GM18508 (cell line): ENCODE measurements around the gene MAPK13.

Experiments
- ATAC-seq: cut with Tn5 transposase; IDR thresholded peaks from one replicate; pipeline ENCODE4 v1.9.1; 2021; ENCODE audit warnings: moderate number of reproducible peaks; ENCODE audit not compliant: insufficient read depth, unreplicated experiment

The MAPK13 gene

DNA sequence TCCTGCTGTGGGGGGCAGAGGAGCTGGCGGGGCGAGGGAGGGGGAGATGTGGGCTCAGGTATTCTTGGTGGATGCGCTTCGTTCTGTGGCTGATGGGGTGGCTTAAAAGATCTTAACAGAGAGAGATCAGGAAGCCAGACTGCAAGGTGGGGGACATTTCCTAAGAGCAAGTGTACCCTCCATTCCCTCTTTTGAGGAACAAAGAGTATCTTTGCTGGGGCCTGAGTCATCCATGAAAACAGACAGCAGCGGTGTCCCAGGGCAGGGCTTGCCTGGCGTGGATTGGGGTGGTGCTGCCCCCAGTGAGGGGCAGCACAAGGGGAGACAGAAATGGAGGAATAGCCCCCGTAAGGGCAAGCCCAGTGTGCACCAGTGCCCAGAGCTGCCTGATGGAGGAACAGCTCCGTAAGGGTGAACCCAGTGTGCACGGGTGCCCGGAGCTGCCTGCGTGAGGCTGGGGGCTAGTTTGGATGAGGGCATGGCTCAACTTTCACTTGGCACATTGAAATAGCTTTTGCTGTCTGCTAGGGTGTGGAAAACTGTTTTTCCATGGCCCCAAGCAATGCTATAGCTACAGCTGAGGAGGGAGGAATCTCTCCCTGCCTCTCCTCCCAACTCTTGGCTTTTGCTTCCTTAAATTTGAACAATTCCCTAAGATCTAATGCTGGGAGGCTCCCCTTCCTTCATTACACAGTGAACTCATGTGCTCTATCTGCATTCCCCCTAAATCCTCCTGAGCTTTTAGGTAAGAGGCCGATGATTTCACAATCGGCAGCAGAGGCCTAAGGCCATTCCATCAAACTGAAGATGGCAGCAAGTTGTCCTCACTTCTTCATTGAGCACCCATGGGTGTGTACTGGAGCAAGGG, 12.9 kb downstream of the MAPK13 start:
- no peak for ATAC-seq

DNA sequence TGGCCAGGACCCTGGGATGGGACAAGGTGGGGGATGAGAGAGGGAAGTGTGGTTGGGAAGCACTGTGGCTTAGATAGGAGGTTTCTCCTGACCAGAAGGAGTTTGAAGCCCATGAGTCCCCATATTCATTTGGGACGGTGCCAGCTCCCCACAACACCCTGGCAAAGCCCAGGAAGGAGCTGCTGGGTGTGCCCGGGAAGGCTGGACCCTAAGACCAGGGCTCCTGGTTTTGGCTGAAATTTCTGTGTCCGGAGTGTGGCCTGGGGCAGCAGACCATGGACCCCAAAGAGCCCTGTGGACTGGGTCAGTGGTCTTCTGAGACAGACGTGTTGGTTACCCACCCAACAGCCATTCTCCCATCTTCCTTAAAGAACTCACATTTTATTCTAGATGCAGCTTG, 15.2 kb downstream of the MAPK13 start:
- no peak for ATAC-seq

DNA sequence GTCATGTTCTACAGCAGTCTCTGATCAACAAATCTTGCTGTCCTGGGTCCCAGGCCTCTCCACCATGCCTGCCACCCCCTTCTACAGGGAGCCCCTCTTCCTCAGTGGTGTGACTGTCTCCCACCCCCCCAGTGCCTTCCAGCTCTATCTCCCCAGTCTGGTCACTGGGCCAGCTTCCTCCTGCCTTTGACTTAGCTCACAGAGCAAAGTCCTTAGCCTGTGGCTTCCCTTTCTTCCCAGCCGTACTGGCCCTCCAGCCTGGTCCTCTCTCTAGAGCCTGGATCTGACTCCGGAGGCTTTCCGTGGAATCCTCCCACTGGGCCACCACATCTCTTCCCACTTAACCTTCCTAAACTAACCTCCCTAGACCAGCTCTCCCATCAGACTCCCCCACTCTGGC, 17.0 kb downstream of the MAPK13 start:
- ATAC-seq, result no peak

DNA sequence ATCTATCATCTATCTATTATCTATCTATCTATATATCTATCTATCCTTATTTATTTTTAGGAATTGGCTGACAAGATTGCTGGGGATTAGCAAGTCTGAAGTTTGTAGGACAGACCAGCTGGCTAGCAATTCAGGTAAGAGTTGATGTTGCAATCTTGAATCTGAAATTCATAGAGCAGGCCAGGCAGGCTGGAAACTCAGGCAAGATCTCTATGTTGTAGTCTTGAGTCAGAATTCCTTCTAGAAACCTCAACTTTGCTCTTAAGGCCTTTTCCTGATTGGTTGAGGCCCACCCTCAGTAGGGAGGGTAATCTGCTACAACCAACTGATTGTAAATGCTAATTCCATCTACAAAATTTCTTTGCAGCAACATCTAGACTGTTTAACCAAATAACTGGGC, 19.2 kb downstream of the MAPK13 start:
- no peak for ATAC-seq

DNA sequence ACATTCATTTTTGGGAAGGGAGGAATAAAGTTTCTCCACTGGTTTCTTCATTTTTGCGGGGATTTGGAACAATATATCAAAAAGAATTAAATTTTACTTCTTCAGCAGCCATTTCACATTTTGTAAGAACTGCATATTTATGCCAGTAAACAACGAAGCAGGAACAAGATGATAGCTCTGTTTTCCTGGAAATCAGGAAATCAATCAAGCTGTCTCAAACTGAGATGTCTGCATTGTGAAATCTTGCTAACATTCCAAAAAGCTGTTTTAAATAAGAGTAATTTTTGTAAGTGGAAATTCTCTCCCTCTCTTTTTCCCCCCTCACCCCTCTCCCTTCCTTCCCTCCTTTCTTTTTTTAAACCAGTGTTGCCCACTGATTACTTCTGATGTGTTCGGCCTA, 20.0 kb downstream of the MAPK13 start:
- no peak for ATAC-seq

DNA sequence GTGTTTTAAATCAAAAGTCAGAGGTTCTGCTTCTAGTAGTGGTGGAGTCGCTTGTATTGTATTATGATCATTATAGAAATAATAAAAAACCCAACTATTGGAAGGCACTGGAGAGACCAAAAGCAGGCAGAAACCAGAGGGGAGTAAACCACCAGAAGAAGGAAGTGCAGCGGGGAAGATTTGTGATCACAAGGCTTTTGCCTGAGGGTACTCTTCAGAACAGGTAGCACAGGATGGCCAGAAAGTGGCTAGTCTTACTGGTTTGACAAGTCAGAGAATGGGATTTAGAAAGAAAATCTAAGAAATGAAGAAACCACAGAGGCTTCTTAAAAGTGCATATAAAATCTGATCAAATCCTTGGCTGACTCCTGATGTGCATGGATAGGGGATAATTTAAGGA, 24.0 kb downstream of the MAPK13 start:
- no peak for ATAC-seq

DNA sequence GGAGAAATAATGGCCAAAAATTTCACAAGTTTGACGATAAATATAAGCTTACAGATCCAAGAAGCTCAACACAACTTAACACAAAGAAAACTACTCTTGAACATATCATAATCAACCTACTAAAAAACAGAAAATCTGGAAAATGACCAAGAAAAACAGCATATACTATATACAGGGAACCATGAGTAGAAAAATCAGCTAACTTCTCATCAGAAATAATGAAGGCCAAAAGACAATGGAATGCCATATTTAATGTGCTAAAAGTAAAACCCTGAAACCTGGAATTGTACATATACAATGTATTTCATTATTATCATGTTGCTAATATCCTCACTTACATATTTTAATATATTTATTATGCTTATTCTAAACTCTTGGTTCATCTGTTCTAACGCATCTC, 25.3 kb downstream of the MAPK13 start:
- no peak for ATAC-seq

DNA sequence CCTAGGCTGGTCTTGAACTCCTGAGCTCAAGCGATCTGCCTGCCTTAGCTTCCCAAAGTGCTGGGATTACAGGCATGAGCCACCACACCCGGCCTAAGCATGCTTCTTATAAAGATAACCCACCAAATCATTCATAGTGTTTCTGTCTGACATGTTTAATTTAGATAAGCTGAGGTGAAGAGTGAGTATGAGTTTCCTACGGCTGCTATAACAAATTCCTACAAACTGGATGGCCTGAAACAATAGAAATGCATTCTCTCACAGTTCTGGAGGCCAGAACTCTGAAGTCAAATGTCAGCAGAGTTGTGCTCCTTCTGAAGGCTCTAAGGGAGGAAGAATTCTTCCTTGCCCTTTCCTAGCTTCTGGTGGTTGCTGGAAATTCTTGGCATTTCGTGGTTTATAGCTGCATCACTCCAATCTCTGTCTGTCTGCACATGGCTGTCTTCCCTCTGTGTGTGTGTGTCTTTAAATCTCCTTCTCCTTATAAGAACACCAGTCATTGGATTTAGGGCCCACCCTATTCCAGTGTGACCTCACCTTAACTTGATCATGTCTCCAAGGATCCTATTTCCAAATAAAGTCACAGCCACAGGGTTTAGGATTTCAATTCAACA, 29.9 kb downstream of the MAPK13 start:
- no peak for ATAC-seq

DNA sequence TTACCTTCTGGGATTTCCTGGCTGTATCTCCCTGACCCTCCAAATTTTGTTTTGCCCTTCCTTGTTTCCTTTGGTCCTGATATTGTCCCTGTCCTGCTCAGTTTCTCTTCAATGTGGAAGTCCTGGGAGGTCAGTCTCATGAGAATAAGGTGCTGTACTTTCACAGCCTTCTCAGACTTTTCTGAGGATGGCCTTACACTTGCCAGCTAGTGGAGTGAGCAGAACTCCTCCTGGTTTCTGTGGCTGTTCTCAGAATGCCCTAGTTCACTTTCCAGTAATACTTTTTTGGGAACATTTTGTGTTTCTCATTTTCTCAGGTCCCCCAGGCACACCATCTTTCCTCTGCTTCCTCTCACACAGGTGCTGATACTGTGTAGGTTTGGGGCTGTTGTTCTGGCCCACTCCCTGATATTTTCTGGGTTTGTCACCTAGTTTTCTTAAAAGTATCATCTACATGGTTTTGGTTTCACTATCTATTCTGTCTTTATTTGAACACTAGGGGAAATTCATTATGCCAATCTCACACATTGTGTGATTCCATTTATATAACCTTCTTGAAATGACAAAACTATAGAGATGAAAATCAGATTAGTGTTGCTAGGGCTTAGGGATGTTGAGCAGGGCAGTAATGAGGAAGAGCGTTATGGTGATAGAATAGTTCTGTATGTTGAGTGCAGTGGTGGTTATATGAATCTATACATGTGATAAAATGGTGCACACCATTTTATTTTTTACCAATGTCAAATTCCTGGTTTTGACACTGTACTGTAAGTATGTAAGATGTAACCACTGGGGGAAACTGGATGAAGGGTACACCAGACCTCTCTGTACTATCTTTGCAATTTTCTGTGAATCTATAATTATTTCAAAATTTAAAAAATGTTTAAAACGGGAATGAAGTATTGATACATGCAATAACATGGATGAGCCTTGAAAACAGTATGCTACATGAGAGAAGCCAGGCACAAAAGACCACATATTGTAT, 39.0 kb downstream of the MAPK13 start:
- ATAC-seq, result no peak

DNA sequence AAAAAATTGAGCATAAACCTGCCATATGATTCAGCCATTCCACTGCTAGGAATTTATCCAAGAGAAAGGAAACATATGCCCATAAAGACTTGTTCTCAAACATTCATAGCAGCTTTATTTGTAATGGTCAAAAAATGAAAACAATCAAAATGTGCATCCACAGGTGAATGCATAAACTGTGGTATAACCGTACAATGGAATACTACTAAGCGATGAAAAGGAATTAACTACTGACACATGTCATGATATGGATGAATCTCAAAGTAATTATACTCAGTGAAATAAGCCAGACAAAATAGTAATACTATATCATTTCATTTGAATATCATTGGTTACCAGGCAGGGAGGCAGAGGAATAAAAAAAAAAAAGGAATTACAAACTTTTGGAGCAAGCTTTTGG, 40.4 kb downstream of the MAPK13 start:
- ATAC-seq, result no peak

DNA sequence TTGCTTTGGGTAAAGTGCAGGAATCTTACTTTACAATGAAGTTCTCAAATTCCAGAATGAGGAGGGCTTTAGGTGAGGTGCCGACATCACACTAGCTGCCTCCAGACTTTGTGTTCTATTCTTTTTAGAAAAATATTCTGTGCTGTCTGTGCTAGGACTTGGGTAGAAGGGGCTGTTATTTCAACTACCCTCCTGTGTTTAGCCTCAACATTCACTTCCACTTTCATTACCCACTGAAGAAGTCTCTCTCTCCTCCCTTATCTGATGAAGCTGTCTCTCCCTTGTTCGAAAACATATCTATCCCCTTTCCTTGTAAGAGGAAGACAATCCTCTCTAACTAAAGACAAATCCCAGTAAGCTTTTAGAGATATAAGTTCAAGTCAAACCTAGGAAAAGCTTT, 41.3 kb downstream of the MAPK13 start:
- no peak for ATAC-seq

DNA sequence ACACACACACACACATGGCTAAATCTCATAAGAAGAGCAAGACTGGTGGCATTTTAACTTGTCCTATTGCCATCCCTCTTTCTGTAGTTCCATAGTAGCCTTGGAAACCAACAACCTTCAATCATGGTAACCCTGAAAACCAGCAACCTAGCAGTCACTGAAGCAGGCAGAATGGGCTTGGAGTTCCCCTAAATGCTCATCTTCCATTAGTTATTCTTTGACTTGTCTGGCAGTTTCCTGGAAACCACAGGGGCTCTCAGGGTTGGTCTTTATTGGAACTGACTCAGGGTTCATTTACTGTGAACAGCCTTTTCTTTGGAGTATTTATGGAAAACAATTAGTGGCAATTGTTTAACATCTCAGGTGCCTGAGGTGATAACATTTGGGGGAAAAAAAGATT, 46.9 kb downstream of the MAPK13 start:
- no peak for ATAC-seq

DNA sequence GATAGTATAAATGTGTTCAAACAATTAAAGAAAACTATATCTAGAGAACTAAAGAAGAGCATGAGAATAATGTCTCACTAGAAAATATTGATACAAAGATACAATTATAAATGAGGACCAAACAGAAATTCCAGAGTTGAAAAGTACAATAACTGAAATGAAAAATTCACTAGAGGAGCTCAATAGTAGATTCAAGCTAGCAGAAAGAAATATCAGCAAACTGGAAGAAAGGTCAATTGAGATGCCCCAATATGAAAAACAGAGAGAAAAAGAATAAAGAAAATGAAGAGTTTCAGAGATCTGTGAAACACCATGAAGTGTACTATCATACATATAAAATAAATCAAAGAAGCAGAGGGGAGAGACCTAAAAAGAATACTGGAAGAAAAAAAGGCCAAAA, 48.2 kb downstream of the MAPK13 start:
- ATAC-seq, result no peak

DNA sequence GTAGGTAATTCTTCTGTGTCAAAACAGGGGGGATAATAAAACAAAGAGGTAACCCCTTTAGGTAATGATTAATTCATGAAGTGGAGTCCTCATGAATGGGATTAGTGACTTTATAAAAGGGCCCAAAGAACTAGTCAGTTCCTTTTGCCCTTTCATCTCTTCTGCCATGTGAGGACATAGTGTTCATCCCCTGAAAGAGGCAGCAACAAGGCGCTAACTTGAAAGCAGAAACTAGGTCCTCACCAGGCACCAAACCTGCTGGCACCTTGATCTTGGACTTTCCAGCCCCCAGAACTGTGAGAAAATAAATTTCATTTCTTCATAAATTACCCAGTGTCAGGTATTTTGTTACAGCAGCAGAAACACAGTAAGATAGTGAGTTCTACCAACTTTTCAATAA, 49.8 kb downstream of the MAPK13 start:
- no peak for ATAC-seq

DNA sequence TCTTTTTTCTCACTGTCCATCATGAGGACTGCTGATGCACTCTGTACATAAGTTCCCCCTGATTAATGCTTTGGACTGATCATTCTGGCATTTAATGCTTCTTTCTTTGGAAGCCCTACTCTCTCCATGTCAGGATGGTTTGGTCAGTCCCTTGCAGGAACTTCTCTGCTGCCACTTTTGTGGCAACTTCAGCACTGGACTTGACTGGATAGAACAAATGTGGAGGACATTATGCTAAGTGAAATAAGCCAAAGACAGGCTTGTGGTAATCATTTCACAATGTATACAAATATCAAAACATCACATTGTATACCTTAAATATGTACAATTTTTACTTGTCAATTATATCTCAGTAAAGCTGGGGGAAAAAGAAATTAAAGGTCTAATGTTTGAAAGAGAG, 54.0 kb downstream of the MAPK13 start:
- no peak for ATAC-seq

DNA sequence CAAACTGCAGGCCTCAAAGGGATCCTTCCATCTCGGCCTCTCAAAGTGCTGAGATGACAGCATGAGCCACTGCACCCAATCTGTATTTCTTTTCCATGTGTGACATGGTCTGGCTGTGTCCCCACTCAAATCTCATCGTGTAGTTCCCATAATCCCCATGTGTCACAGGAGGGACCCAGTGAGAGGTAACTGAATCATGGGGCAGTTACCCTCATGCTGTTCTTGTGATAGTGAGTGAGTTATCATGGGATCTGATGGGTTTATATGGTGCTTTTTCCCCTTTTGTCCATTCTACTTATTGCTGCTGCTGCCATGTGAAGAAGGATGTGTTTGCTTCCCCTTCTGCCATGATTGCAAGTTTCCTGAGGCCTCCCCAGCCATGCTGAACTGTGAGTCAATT, 55.9 kb downstream of the MAPK13 start:
- no peak for ATAC-seq

DNA sequence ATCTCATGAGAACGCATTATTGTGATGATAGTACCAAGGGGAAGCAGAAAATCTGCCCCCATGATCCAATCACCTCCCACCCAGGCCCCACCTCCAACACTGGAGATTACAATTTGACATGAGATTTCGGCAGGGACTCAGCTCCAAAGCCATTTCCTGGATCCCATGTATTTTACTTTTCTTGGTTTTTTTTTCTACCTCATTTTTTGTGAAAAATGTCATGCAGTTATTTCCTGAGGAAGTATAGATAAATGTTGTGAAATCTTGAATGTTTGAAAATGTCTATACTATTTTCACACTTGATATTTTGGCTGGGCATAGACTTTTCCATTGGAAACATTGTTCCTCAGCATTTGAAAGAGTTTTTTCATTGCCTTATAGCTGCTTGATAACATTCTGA, 57.1 kb downstream of the MAPK13 start:
- ATAC-seq, result no peak
